GM23338 (cell line): ENCODE measurements around the gene TICAM2. TPM values are rescaled to one million over a fixed set of nuclear protein-coding genes. Genes with fewer than 3 reads are reported as not detected.
A peak's percentile ranks its signal among the peaks of the same experiment; 100 is the strongest.

ENCODE experiments used
- ATAC-seq: fragments of 200-7000 bp; cut with Tn5 transposase; 3 replicates; pipeline ENCODE4 v1.9.1; 2020
- DNase-seq: peaks from one replicate; pipeline ENCODE4 v3.0.0-alpha.2; 2015; ENCODE audit warnings: low spot score
- H2AFZ ChIP-seq: fragments of 200-600 bp; sonication (generic); 2 replicates; pipeline ENCODE4 v1.8.0; 2016; ENCODE audit warnings: antibody characterized with exemption, mild to moderate bottlenecking, moderate library complexity
- H3F3A ChIP-seq: fragments of 200-600 bp; sonication (generic); replicated peaks from 2 replicates; pipeline ENCODE4 v1.8.0; 2017; ENCODE audit warnings: antibody characterized with exemption, mixed run types, low read depth
- H3K27ac ChIP-seq: fragments of 200-600 bp; sonication (generic); 2 replicates; pipeline ENCODE4 v1.6.1; 2016; ENCODE audit warnings: low read depth
- H3K27me3 ChIP-seq: fragments of 200-600 bp; sonication (generic); 2 replicates; pipeline ENCODE4 v1.8.0; 2016; ENCODE audit warnings: mild to moderate bottlenecking, mixed run types, moderate library complexity; ENCODE audit not compliant: insufficient read depth
- H3K36me3 ChIP-seq: fragments of 200-600 bp; sonication (generic); 2 replicates; pipeline ENCODE4 v1.8.0; 2016; ENCODE audit warnings: mild to moderate bottlenecking; ENCODE audit not compliant: insufficient read depth
- H3K4me1 ChIP-seq: fragments of 200-600 bp; sonication (generic); 2 replicates; pipeline ENCODE4 v1.8.0; 2016; ENCODE audit warnings: mild to moderate bottlenecking, moderate library complexity; ENCODE audit not compliant: insufficient read depth
- H3K4me2 ChIP-seq: fragments of 200-600 bp; sonication (generic); 2 replicates; pipeline ENCODE4 v1.7.1; 2017; ENCODE audit warnings: mixed run types
- H3K4me3 ChIP-seq: fragments of 200-600 bp; sonication (generic); 2 replicates; pipeline ENCODE4 v1.6.1; 2016; ENCODE audit warnings: mixed run types
- H3K79me2 ChIP-seq: fragments of 200-600 bp; sonication (generic); replicated peaks from 2 replicates; pipeline ENCODE4 v1.8.0; 2017; ENCODE audit warnings: mild to moderate bottlenecking; ENCODE audit not compliant: insufficient read depth
- H3K9me2 ChIP-seq: fragments of 200-600 bp; sonication (generic); 2 replicates; pipeline ENCODE4 v1.8.0; 2017; ENCODE audit not compliant: insufficient read depth
- H4K20me1 ChIP-seq: fragments of 200-600 bp; sonication (generic); replicated peaks from 2 replicates; pipeline ENCODE4 v1.8.0; 2017; ENCODE audit warnings: mild to moderate bottlenecking; ENCODE audit not compliant: insufficient read depth
- H3K27ac Mint-ChIP-seq: 2 replicates; pipeline ENCODE4 v1.8.0; 2020; ENCODE audit warnings: inconsistent platforms, mild to moderate bottlenecking, moderate library complexity, mixed read lengths
- H3K27me3 Mint-ChIP-seq: 3 replicates; pipeline ENCODE4 v1.8.0; 2022; ENCODE audit warnings: low read depth, mild to moderate bottlenecking, moderate library complexity, mixed read lengths, inconsistent platforms; ENCODE audit not compliant: insufficient read depth, poor library complexity
- H3K36me3 Mint-ChIP-seq: 3 replicates; pipeline ENCODE4 v1.8.0; 2021; ENCODE audit warnings: low read depth, mild to moderate bottlenecking, inconsistent platforms, moderate library complexity, mixed read lengths
- H3K4me1 Mint-ChIP-seq: 3 replicates; pipeline ENCODE4 v1.8.0; 2020; ENCODE audit warnings: mild to moderate bottlenecking, inconsistent platforms, mixed read lengths
- H3K4me3 Mint-ChIP-seq: 3 replicates; pipeline ENCODE4 v1.8.0; 2021; ENCODE audit warnings: moderate library complexity, mild to moderate bottlenecking, inconsistent platforms, mixed read lengths
- H3K9me3 Mint-ChIP-seq: 3 replicates; pipeline ENCODE4 v1.8.0; 2020; ENCODE audit warnings: moderate library complexity, mild to moderate bottlenecking, inconsistent platforms, mixed read lengths
- CREB1 ChIP-seq: fragments of 250-450 bp; sonication (Bioruptor Pico); IDR thresholded peaks from 2 replicates; pipeline ENCODE4 v1.5.0; 2020; ENCODE audit warnings: low read depth, mild to moderate bottlenecking, moderate library complexity
- EZH2phosphoT487 ChIP-seq: fragments of 200-600 bp; sonication (generic); IDR thresholded peaks from one replicate; pipeline ENCODE4 v1.8.1; 2018; ENCODE audit warnings: antibody characterized with exemption; ENCODE audit not compliant: unreplicated experiment
- JUNB ChIP-seq: IDR thresholded peaks from one replicate; pipeline ENCODE4 v1.6.1; 2016; ENCODE audit warnings: antibody characterized with exemption; ENCODE audit not compliant: unreplicated experiment
- NANOG ChIP-seq: IDR thresholded peaks from 2 replicates; pipeline ENCODE4 v1.6.1; 2016; ENCODE audit warnings: antibody characterized with exemption, borderline replicate concordance
- STAT1 ChIP-seq: IDR thresholded peaks from one replicate; pipeline ENCODE4 v1.6.1; 2016; ENCODE audit warnings: antibody characterized with exemption; ENCODE audit not compliant: unreplicated experiment
- ZNF331 ChIP-seq: fragments of 250-450 bp; sonication (Bioruptor Pico); IDR thresholded peaks from 2 replicates; pipeline ENCODE4 v1.5.0; 2020; ENCODE audit warnings: low read depth, mild to moderate bottlenecking, moderate library complexity
- polyA plus RNA-seq: library from polyadenylated mRNA; unstranded; fragments of >200 nt; fragmentation: Nextera tagmentation; extraction: Ambion mirVana; gene quantifications from 2 replicates; pipeline ENCODE4 v1.2.1, GENCODE V29; 2016
- total RNA-seq: library from RNA; depleted of rRNA; stranded (reverse); fragments of >200 nt; shearing (Covaris generic); gene quantifications from 2 replicates; pipeline ENCODE4 v1.2.3, GENCODE V29; 2014
- TF ChIP-seq, protein P1 (sequence below): fragments of 250-450 bp; sonication (Bioruptor Pico); IDR thresholded peaks from 2 replicates; pipeline ENCODE4 v1.5.0; 2020; ENCODE audit warnings: mild to moderate bottlenecking, moderate library complexity

Gene TICAM2
- total and polyA plus RNA-seq, 2 experiments from 2014 or later, result 1.0 TPM; not detected in 1

DNA sequence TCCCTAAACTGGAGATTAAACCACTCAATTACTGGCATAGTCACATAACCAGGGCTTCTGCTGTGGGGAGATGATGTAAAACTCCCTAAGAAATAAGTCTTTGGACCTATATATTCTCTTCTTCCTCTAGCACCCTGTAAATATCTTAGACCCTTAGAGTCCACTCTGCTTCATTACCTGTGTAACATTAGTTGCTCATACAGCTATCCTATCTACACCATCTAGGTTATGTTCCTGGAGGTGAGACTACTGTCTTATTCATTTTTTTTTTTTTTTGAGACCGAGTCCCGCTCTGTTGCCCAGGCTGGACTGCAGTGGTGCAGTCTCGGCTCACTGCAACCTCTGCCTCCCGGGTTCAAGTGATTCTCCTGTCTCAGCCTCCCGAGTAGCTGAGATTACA is 9.6 kb upstream of the TICAM2 start:
- Histone ChIP-seq H3K27ac (no peak overlapping the region), H3K36me3 (peaks cover 6% of the 10 kb centered on the region; the same call in 1 of the 2 replicates), H3K79me2 (0 out of 2 replicates have a peak, but pooled peaks cover 3% of the 10 kb centered on the region), H3F3A (no peaks in the 10 kb centered on the region), H3K4me2 (no peak overlapping the region), H3K9me2 (no peaks in the 10 kb centered on the region), H3K4me1 (peaks cover 19% of the 10 kb centered on the region), H2AFZ (no peak overlapping the region), H3K4me3 (no peak overlapping the region), H4K20me1 (no peaks in the 10 kb centered on the region), H3K27me3 (no peaks in the 10 kb centered on the region)
- TF ChIP-seq JUNB (no peak), NANOG (no peak), ZNF331 (CRISPR knock-in tag) (no peak), CREB1 (no peak), EZH2phosphoT487 (no peak)
- TF ChIP-seq, protein P1, sequence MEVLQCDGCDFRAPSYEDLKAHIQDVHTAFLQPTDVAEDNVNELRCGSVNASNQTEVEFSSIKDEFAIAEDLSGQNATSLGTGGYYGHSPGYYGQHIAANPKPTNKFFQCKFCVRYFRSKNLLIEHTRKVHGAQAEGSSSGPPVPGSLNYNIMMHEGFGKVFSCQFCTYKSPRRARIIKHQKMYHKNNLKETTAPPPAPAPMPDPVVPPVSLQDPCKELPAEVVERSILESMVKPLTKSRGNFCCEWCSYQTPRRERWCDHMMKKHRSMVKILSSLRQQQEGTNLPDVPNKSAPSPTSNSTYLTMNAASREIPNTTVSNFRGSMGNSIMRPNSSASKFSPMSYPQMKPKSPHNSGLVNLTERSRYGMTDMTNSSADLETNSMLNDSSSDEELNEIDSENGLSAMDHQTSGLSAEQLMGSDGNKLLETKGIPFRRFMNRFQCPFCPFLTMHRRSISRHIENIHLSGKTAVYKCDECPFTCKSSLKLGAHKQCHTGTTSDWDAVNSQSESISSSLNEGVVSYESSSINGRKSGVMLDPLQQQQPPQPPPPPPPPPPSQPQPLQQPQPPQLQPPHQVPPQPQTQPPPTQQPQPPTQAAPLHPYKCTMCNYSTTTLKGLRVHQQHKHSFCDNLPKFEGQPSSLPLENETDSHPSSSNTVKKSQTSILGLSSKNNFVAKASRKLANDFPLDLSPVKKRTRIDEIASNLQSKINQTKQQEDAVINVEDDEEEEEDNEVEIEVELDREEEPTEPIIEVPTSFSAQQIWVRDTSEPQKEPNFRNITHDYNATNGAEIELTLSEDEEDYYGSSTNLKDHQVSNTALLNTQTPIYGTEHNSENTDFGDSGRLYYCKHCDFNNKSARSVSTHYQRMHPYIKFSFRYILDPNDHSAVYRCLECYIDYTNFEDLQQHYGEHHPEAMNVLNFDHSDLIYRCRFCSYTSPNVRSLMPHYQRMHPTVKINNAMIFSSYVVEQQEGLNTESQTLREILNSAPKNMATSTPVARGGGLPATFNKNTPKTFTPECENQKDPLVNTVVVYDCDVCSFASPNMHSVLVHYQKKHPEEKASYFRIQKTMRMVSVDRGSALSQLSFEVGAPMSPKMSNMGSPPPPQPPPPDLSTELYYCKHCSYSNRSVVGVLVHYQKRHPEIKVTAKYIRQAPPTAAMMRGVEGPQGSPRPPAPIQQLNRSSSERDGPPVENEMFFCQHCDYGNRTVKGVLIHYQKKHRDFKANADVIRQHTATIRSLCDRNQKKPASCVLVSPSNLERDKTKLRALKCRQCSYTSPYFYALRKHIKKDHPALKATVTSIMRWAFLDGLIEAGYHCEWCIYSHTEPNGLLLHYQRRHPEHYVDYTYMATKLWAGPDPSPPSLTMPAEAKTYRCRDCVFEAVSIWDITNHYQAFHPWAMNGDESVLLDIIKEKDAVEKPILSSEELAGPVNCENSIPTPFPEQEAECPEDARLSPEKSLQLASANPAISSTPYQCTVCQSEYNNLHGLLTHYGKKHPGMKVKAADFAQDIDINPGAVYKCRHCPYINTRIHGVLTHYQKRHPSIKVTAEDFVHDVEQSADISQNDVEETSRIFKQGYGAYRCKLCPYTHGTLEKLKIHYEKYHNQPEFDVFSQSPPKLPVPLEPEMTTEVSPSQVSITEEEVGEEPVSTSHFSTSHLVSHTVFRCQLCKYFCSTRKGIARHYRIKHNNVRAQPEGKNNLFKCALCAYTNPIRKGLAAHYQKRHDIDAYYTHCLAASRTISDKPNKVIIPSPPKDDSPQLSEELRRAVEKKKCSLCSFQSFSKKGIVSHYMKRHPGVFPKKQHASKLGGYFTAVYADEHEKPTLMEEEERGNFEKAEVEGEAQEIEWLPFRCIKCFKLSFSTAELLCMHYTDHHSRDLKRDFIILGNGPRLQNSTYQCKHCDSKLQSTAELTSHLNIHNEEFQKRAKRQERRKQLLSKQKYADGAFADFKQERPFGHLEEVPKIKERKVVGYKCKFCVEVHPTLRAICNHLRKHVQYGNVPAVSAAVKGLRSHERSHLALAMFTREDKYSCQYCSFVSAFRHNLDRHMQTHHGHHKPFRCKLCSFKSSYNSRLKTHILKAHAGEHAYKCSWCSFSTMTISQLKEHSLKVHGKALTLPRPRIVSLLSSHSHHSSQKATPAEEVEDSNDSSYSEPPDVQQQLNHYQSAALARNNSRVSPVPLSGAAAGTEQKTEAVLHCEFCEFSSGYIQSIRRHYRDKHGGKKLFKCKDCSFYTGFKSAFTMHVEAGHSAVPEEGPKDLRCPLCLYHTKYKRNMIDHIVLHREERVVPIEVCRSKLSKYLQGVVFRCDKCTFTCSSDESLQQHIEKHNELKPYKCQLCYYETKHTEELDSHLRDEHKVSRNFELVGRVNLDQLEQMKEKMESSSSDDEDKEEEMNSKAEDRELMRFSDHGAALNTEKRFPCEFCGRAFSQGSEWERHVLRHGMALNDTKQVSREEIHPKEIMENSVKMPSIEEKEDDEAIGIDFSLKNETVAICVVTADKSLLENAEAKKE, result no peak
- Mint-ChIP-seq H3K9me3 (no peaks in the 10 kb centered on the region), H3K27me3 (peaks cover 4% of the 10 kb centered on the region), H3K4me1 (peaks cover 14% of the 10 kb centered on the region), H3K27ac (no peak overlapping the region), H3K4me3 (no peak overlapping the region), H3K36me3 (peaks cover 16% of the 10 kb centered on the region; the same call in 2 of the 3 replicates)
- DNase-seq (no peak), ATAC-seq (no peak)

DNA sequence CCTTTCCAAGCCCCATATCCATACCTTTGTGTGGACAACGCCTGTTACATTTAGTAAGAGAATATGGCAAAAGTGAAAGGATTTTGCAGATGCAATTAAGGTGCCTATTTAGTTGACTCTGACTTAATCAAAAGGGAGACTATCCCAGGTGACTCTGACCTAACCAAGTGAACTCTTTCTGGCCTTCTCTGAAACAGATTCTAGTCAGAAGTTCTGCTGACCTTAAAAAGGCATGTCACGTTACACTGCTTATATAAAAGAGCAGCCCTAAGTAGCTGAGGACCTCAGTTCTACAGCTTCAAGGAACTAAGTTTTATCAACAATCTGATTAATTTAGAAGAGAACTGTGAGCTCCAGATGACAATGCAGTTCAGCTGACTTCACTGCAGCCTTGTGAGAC is 5.7 kb upstream of the TICAM2 start:
- Histone ChIP-seq H3F3A (peaks cover 1% of the 10 kb centered on the region; the same call in 1 of the 2 replicates), H3K4me1 (peaks cover 23% of the 10 kb centered on the region), H3K9me2 (no peaks in the 10 kb centered on the region), H3K27ac (peak overlapping the region; percentile 42), H3K4me3 (no peak overlapping the region), H2AFZ (no peak overlapping the region), H3K79me2 (peaks cover 3% of the 10 kb centered on the region; the same call in 1 of the 2 replicates), H3K36me3 (no peaks in the 10 kb centered on the region), H3K27me3 (no peaks in the 10 kb centered on the region), H3K4me2 (peak overlapping the region; percentile 1; the same call in 1 of the 2 replicates), H4K20me1 (no peaks in the 10 kb centered on the region; the same call in 1 of the 2 replicates)
- no peak overlapping the region for H3K4me3 Mint-ChIP-seq
- TF ChIP-seq, protein P1, result no peak
- TF ChIP-seq NANOG, result no peak
- no peak for TF ChIP-seq STAT1
- no peak for TF ChIP-seq ZNF331 (CRISPR knock-in tag)
- peaks cover 19% of the 10 kb centered on the region for H3K4me1 Mint-ChIP-seq
- ATAC-seq (no peak), DNase-seq (no peak)
- peaks cover 4% of the 10 kb centered on the region for H3K27me3 Mint-ChIP-seq
- H3K27ac Mint-ChIP-seq, result no peak overlapping the region; the same call in 1 of the 2 replicates
- no peaks in the 10 kb centered on the region for H3K9me3 Mint-ChIP-seq
- H3K36me3 Mint-ChIP-seq, result no peaks in the 10 kb centered on the region; the same call in 1 of the 3 replicates
